Dermis microvascular lymphatic vessel endothelial cell (primary cell): ENCODE data around the gene GAGE12F. TPM values are rescaled to one million over a fixed set of nuclear protein-coding genes. Genes with fewer than 3 reads are reported as not detected.
"Not testable (repeated sequence)": the region's sequence is repeated elsewhere in the genome, so short reads cannot be mapped to it uniquely, and the experiment has no call there.

Experiments used
- DNase-seq, 2 donors: peaks; one replicate each; pipeline versions ENCODE4 v3.0.0 to v3.0.0-alpha.2; 2010; ENCODE audit warnings: low read depth in 2 of 2
- total RNA-seq: library from RNA; depleted of rRNA; stranded (reverse); fragments of >200 nt; gene quantifications from 2 replicates; pipeline ENCODE4 v1.2.1, GENCODE V29; 2014

Gene GAGE12F
- not detected in 2 replicates for total RNA-seq

GRCh38 chrX:49560542-49560941 is at the start of gene GAGE12F:
GAGE12F (plus strand) TSS chrX:49560842; CDS start chrX:49561997, 1,155 bp downstream.
- not testable (repeated sequence) for DNase-seq

- not testable (repeated sequence) for DNase-seq
These were observed 28.8 kb upstream of the GAGE12F start, which contains the start of gene GAGE12C for GRCh38 chrX:49531877-49532276. GAGE12C (plus strand) TSS chrX:49532177; CDS start chrX:49533332, 1,155 bp downstream.

- not testable (repeated sequence) for DNase-seq
These were observed 19.2 kb upstream of the GAGE12F start, which contains the start of gene GAGE12D for GRCh38 chrX:49541433-49541832. GAGE12D (plus strand) TSS chrX:49541733; CDS start chrX:49542888, 1,155 bp downstream.

GRCh38 chrX:49550989-49551388 is 9.7 kb upstream of the GAGE12F start, which contains the start of gene GAGE12E:
GAGE12E (plus strand) TSS chrX:49551289; CDS start chrX:49552444, 1,155 bp downstream.
- DNase-seq = not testable (repeated sequence)

- not testable (repeated sequence) for DNase-seq
These were observed 8.1 kb downstream of the GAGE12F start for GRCh38 chrX:49568728-49569127.

GRCh38 chrX:49569152-49569551 is 8.5 kb downstream of the GAGE12F start:
- DNase-seq = not testable (repeated sequence)

- not testable (repeated sequence) for DNase-seq
These were observed 9.5 kb downstream of the GAGE12F start, which contains the start of gene GAGE12G for GRCh38 chrX:49570100-49570499. GAGE12G (plus strand) TSS chrX:49570400; CDS start chrX:49571555, 1,155 bp downstream.

- not testable (repeated sequence) for DNase-seq
These were observed 19.0 kb downstream of the GAGE12F start, which contains the start of gene GAGE12H for GRCh38 chrX:49579649-49580048. GAGE12H (plus strand) TSS chrX:49579949; CDS start chrX:49581104, 1,155 bp downstream.

GRCh38 chrX:49589196-49589595 is 28.6 kb downstream of the GAGE12F start, which contains the start of gene GAGE2A:
GAGE2A (plus strand) TSS chrX:49589496; CDS start chrX:49590651, 1,155 bp downstream.
- DNase-seq = not testable (repeated sequence)

GRCh38 chrX:49589769-49590478 is 29.3 kb downstream of the GAGE12F start:
- DNase-seq = not testable (repeated sequence)

GRCh38 chrX:49590488-49590887 is 29.8 kb downstream of the GAGE12F start:
- DNase-seq = not testable (repeated sequence)

GRCh38 chrX:49598720-49599119 is 38.1 kb downstream of the GAGE12F start, which contains the start of gene GAGE1:
GAGE1 (plus strand) TSS chrX:49599020; CDS start chrX:49600175, 1,155 bp downstream.
- not testable (repeated sequence) for DNase-seq

GRCh38 chrX:49610718-49611310 is 50.2 kb downstream of the GAGE12F start:
- peak in 1 of 2 donors; percentile 3 for DNase-seq

Other genes with a start within 250 kb of the GAGE12F start
- gene GAGE12J, start 238.8 kb upstream of the GAGE12F start, total RNA-seq = not detected in 2 replicates
- gene GAGE13, start 229.3 kb upstream of the GAGE12F start, total RNA-seq = not detected in 2 replicates
- not detected in 2 replicates for gene GAGE12C, start 28.7 kb upstream of the GAGE12F start, total RNA-seq
- gene GAGE12D, start 19.1 kb upstream of the GAGE12F start, total RNA-seq = not detected in 2 replicates
- not detected in 2 replicates for gene GAGE12E, start 9.6 kb upstream of the GAGE12F start, total RNA-seq
- not detected in 2 replicates for gene GAGE12G, start 9.6 kb downstream of the GAGE12F start, total RNA-seq
- gene GAGE12H, start 19.1 kb downstream of the GAGE12F start, total RNA-seq = not detected in 2 replicates
- not detected in 2 replicates for gene GAGE2A, start 28.7 kb downstream of the GAGE12F start, total RNA-seq
- gene GAGE1, start 38.2 kb downstream of the GAGE12F start, total RNA-seq = not detected in 2 replicates
- gene PAGE1, start 135.1 kb downstream of the GAGE12F start, total RNA-seq = not detected in 2 replicates